Liver (tissue), 9 donors: ENCODE results near the gene TRIM52. TPM values are rescaled to one million over a fixed set of nuclear protein-coding genes. Genes with fewer than 3 reads are reported as not detected.
A peak's percentile ranks its signal among the peaks of the same experiment; 100 is the strongest.

ENCODE experiments used
- DNase-seq: peaks from one replicate; pipeline ENCODE4 v3.0.0-alpha.2; 2017; ENCODE audit warnings: low spot score
- H3K27ac ChIP-seq, 2 donors: one replicate each; pipeline ENCODE4 v1.7.0; 2013; ENCODE audit warnings: inconsistent platforms in 2 of 2, low read length in 2 of 2, control low read depth in 1 of 2, low read depth in 1 of 2, mild to moderate bottlenecking in 1 of 2
- H3K27me3 ChIP-seq, 4 donors: one replicate each; pipeline versions ENCODE4 v1.6.1 to v1.7.0; 2013; ENCODE audit warnings: low read length in 3 of 4, inconsistent platforms in 1 of 4, mild to moderate bottlenecking in 1 of 4, moderate library complexity in 1 of 4; ENCODE audit not compliant: control insufficient read depth in 4 of 4, insufficient read depth in 4 of 4
- H3K36me3 ChIP-seq, 4 donors: one replicate each; pipeline versions ENCODE4 v1.6.1 to v1.7.0; 2013; ENCODE audit warnings: low read length in 3 of 4, mild to moderate bottlenecking in 3 of 4, low read depth in 1 of 4, moderate library complexity in 1 of 4; ENCODE audit not compliant: control insufficient read depth in 4 of 4, insufficient read depth in 3 of 4
- H3K4me1 ChIP-seq, 4 donors: one replicate each; pipeline versions ENCODE4 v1.6.1 to v1.7.0; 2013; ENCODE audit warnings: low read length in 3 of 4, mild to moderate bottlenecking in 3 of 4, moderate library complexity in 1 of 4; ENCODE audit not compliant: control insufficient read depth in 4 of 4, insufficient read depth in 4 of 4
- H3K4me3 ChIP-seq, 3 donors: one replicate each; pipeline versions ENCODE4 v1.6.1 to v1.7.0; 2013; ENCODE audit warnings: low read length in 3 of 3, control low read depth in 1 of 3, low read depth in 1 of 3, mild to moderate bottlenecking in 1 of 3
- H3K9ac ChIP-seq, 2 donors: one replicate each; pipeline ENCODE4 v1.7.0; 2013; ENCODE audit warnings: low read length in 2 of 2, mild to moderate bottlenecking in 2 of 2, moderate library complexity in 2 of 2, control low read depth in 1 of 2, low read depth in 1 of 2
- H3K9me3 ChIP-seq, 4 donors: one replicate each; pipeline versions ENCODE4 v1.6.1 to v1.7.0; 2013; ENCODE audit warnings: low read length in 3 of 4; ENCODE audit not compliant: control insufficient read depth in 4 of 4
- EGR1 ChIP-seq, 2 donors: IDR thresholded peaks; 2 replicates each; pipeline ENCODE4 v1.6.1; 2016 to 2018; ENCODE audit warnings: antibody characterized with exemption in 2 of 2, low read depth in 2 of 2
- FOXA2 ChIP-seq: IDR thresholded peaks from 2 replicates; pipeline ENCODE4 v1.6.1; 2016; ENCODE audit warnings: antibody characterized with exemption
- GABPA ChIP-seq, 2 donors: IDR thresholded peaks in 1 of 2; conservative IDR thresholded peaks in 1 of 2; 2 replicates each; pipeline ENCODE4 v1.6.1; 2016; ENCODE audit warnings: antibody characterized with exemption in 2 of 2, mild to moderate bottlenecking in 1 of 2, moderate library complexity in 1 of 2
- HNF4G ChIP-seq: IDR thresholded peaks from 2 replicates; pipeline ENCODE4 v1.6.1; 2016; ENCODE audit warnings: antibody characterized with exemption
- NR2F2 ChIP-seq: IDR thresholded peaks from 2 replicates; pipeline ENCODE4 v1.6.1; 2016; ENCODE audit warnings: antibody characterized with exemption
- RAD21 ChIP-seq, 2 donors: IDR thresholded peaks; 2 replicates each; pipeline ENCODE4 v1.6.1; 2016; ENCODE audit warnings: antibody characterized with exemption in 2 of 2, mild to moderate bottlenecking in 2 of 2
- TAF1 ChIP-seq: conservative IDR thresholded peaks from 2 replicates; pipeline ENCODE4 v1.6.1; 2016; ENCODE audit warnings: antibody characterized with exemption, mild to moderate bottlenecking
- ZBTB33 ChIP-seq: IDR thresholded peaks from 2 replicates; pipeline ENCODE4 v1.6.1; 2016; ENCODE audit warnings: antibody characterized with exemption
- WGBS: extraction: QIAGEN DNeasy Blood & Tissue Kit; methylation state at CpG from one replicate; pipeline ENCODE4 v1.1.7; 2013; 5-methylcytosine and 5-hydroxymethylcytosine counted together
- polyA plus RNA-seq, 2 donors: library from polyadenylated mRNA; stranded (reverse) in 1 of 2; unstranded in 1 of 2; fragments of 200-250 nt in 1 of 2; fragments of >200 nt in 1 of 2; fragmentation: Nextera tagmentation in 1 of 2; extraction: Ambion mirVana in 1 of 2; gene quantifications; one replicate each; pipeline versions ENCODE4 v1.2.1 to v1.2.3, GENCODE V29; 2013 to 2015
- total RNA-seq, 2 donors: library from RNA; depleted of rRNA; stranded (reverse); fragments of >200 nt; gene quantifications; one replicate each; pipeline ENCODE4 v1.2.3, GENCODE V29; 2014
- TF ChIP-seq, protein P1 (sequence below): IDR thresholded peaks from 2 replicates; pipeline ENCODE4 v1.6.1; 2016; ENCODE audit warnings: antibody characterized with exemption
- donor health status: healthy.
- donor health status: healthy.
- donor health status: healthy.
- donor health status: healthy.
- donor health status: healthy.

TRIM52 gene
- total and polyA plus RNA-seq, 4 donors: 2.8 to 11.4 (median 6.3) TPM

DNA sequence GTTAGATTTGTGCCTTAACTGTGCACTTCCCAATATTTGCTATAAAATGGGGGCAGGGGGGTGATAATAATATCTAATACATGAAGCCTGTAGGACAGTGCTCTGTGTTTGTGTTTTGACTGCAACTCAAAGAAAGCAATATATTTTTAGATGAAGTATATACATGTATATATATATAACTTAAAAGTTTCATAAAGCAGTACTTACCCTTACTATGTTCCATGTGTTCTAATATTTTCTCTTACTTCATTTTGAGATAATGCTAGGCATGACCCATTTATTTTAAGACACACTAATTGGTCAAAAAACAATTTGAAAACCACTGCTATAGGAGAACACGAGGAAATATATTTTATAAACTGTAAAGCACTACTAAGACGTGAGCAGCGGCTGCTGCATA is 2.4 kb downstream of the TRIM52 start:
- Histone ChIP-seq H3K4me3 (peak overlapping the region in 2 of 3 donors; percentile 1 to 92), H3K27ac (no peak overlapping the region), H3K36me3 (peaks cover 0 to 5% (median 2%) of the 10 kb centered on the region in 4 donors), H3K4me1 (peaks cover 7 to 41% (median 28%) of the 10 kb centered on the region in 4 donors), H3K27me3 (no peaks in the 10 kb centered on the region), H3K9ac (no peak overlapping the region), H3K9me3 (no peaks in the 10 kb centered on the region)
- WGBS: 78% methylated on average over 3 of the region's 3 CpGs
- no peak for DNase-seq
- TF ChIP-seq HNF4G (no peak), EGR1 (IDR thresholded peaks at IDR 0.05; ENCODE audit: low read depth in 2 of 2) (no peak), ZBTB33 (no peak), TAF1 (no peak)
- TF ChIP-seq, protein P1, sequence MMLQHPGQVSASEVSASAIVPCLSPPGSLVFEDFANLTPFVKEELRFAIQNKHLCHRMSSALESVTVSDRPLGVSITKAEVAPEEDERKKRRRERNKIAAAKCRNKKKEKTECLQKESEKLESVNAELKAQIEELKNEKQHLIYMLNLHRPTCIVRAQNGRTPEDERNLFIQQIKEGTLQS: no peak

- WGBS: 86% methylated on average over 7 of the region's 7 CpGs
- Histone ChIP-seq H3K27ac (no peak overlapping the region), H3K9ac (no peak overlapping the region), H3K36me3 (peaks cover 2 to 10% (median 4%) of the 10 kb centered on the region in 4 donors), H3K27me3 (no peaks in the 10 kb centered on the region), H3K4me3 (no peak overlapping the region), H3K4me1 (peaks cover 7 to 41% (median 29%) of the 10 kb centered on the region in 4 donors), H3K9me3 (no peaks in the 10 kb centered on the region)
- TF ChIP-seq EGR1 (IDR thresholded peaks at IDR 0.05; ENCODE audit: low read depth in 2 of 2) (no peak), GABPA (IDR thresholded peaks at IDR 0.05 in 1 of 2, conservative IDR thresholded peaks at IDR 0.05 in 1 of 2) (no peak), NR2F2 (peak; percentile 8), RAD21 (IDR thresholded peaks at IDR 0.05) (no peak)
- DNase-seq: no peak
Measured at GRCh38 chr5:181255836-181256578, 4.9 kb downstream of the TRIM52 start.

DNA sequence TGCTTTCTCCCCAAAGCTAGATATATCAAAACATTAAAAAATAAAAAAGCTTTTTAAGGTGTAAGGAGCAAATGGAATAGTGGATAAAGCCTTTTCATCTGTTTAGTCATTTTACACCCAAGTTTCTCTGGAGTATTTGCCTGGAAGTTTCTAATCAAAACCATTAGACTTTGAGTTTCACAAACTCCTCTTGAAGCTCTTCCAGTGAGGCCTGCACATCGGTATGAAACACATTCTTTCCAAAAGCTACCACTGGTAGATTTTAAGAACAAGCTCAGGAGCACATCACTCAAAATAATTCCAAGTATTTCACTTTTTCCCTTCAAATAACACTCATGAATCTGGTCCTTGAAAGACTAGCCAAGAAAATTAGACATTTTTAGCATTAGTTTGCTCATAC is 5.7 kb downstream of the TRIM52 start:
- H3K4me1 ChIP-seq: peaks cover 7 to 34% (median 26%) of the 10 kb centered on the region in 4 donors
- no peaks in the 10 kb centered on the region for H3K27me3 ChIP-seq
- TF ChIP-seq, protein P1: no peak
- TF ChIP-seq FOXA2 (no peak), TAF1 (no peak)
- no peaks in the 10 kb centered on the region for H3K9me3 ChIP-seq
- WGBS: 72% methylated on average over 1 of the region's 1 CpG
- no peak overlapping the region for H3K9ac ChIP-seq
- no peak overlapping the region for H3K27ac ChIP-seq
- no peak for DNase-seq
- H3K36me3 ChIP-seq: peaks cover 2 to 13% (median 4%) of the 10 kb centered on the region in 4 donors
- H3K4me3 ChIP-seq: no peak overlapping the region

DNA sequence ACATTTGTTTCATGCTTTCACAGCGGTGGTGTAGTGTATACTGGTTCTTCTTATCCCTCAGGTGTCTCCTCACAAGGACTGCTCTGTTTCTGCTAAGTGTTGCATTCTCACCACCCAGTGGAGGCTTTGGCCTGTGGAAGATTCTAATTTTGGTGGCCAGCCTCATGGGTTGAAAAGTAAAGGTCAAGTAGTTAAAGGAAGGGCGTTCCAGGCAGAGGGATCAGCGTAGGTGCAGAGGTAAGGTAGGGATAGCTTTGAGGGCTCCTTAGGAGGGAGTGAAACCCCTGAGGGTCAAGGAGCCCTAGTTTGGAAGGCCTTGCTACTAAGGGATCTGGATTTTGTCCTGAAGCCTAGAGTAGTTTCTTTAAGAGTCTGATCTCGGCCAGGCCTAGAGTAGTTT is 12.7 kb downstream of the TRIM52 start:
- DNase-seq: no peak
- H3K27me3 ChIP-seq: no peaks in the 10 kb centered on the region
- TF ChIP-seq, protein P1: no peak
- no peak for TF ChIP-seq NR2F2
- WGBS: 89% methylated on average over 4 of the region's 4 CpGs
- H3K9ac ChIP-seq: no peak overlapping the region
- peaks cover 0 to 5% (median 4%) of the 10 kb centered on the region in 4 donors for H3K36me3 ChIP-seq
- no peaks in the 10 kb centered on the region for H3K9me3 ChIP-seq
- no peak overlapping the region for H3K27ac ChIP-seq
- H3K4me3 ChIP-seq: peak overlapping the region in 2 of 3 donors; percentile 45 to 76
- peaks cover 16 to 44% (median 35%) of the 10 kb centered on the region in 4 donors for H3K4me1 ChIP-seq
